Neuron (in vitro differentiated cells): ENCODE measurements around the gene STK10.

Experiments
- H2AFZ ChIP-seq: one replicate; pipeline ENCODE4 v1.6.1; 2013; ENCODE audit warnings: low read depth, mild to moderate bottlenecking, inconsistent platforms, low read length, moderate library complexity
- H3K27me3 ChIP-seq: one replicate; pipeline ENCODE4 v1.6.1; 2013; ENCODE audit warnings: low read length; ENCODE audit not compliant: insufficient read depth
- H3K36me3 ChIP-seq: one replicate; pipeline ENCODE4 v1.6.1; 2013; ENCODE audit warnings: low read length; ENCODE audit not compliant: insufficient read depth
- H3K4me1 ChIP-seq: one replicate; pipeline ENCODE4 v1.6.1; 2013; ENCODE audit warnings: low read length; ENCODE audit not compliant: insufficient read depth
- H3K4me3 ChIP-seq: 2 replicates; pipeline ENCODE4 v1.5.1; 2013; ENCODE audit warnings: mild to moderate bottlenecking, low read length, moderate library complexity
- H3K9me3 ChIP-seq: one replicate; pipeline ENCODE4 v1.6.1; 2013; ENCODE audit warnings: low read length

Gene STK10

DNA sequence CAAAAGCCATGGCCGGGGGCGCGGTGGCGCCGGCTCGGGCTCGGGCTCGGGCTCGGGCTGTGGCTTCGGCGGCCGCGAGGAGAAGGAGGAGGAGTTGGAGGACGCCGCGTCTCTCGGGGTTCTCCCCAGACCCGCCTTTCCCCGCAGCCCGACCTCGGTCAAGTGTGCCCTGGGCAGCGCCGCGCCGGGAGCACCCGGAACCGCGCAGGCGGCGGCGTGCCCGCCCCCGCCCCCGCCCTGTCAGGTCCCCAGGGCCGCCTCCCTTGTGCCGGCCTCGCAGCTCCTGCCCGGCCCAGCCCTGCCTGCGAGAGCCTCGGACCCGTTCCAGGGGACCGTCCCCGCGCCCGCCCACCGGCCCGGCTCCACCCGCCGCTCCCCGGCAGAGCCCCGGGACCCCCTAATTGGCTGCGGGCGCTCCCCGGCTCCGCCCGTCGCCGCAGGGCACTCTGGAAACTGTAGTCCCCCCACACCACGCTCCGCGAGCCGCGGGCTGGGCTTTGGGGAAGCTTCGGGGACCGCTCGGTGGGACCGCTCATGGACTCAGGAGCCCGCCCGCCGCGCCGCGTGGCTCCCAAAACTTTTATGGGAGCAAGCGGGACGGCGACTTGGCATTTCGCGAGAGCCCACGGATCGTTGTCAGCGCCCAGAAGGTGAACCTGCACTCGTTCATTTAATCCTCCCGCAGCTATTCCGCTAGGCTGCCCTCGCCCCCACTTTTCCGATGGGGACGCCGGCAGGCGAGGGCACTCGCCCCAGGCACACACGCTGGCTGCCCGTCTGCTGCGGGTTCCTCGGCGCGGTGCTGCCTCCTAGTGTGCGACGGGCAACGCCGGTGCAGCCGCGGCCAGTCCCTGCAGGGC is at the start of gene STK10:
STK10 (minus strand) TSS at position 192 of the 860 bp plus-strand sequence; CDS start at position 10, 182 bp downstream.
- H3K9me3 ChIP-seq: no peaks in the 10 kb centered on the region
- H3K27me3 ChIP-seq: no peaks in the 10 kb centered on the region
- no peaks in the 10 kb centered on the region for H3K36me3 ChIP-seq
- peak within 1 kb of the TSS; percentile 99 for H2AFZ ChIP-seq
- H3K4me1 ChIP-seq: peaks cover 10% of the 10 kb centered on the region
- H3K4me3 ChIP-seq: peak within 1 kb of the TSS; percentile 95

- no peak overlapping the region for H2AFZ ChIP-seq
- peaks cover 30% of the 10 kb centered on the region for H3K36me3 ChIP-seq
- no peaks in the 10 kb centered on the region for H3K27me3 ChIP-seq
- H3K4me3 ChIP-seq: no peak overlapping the region
- H3K9me3 ChIP-seq: no peaks in the 10 kb centered on the region
- H3K4me1 ChIP-seq: no peaks in the 10 kb centered on the region
Observed at GRCh38 chr5:172235827-172236736, 48.1 kb upstream of the STK10 start.

DNA sequence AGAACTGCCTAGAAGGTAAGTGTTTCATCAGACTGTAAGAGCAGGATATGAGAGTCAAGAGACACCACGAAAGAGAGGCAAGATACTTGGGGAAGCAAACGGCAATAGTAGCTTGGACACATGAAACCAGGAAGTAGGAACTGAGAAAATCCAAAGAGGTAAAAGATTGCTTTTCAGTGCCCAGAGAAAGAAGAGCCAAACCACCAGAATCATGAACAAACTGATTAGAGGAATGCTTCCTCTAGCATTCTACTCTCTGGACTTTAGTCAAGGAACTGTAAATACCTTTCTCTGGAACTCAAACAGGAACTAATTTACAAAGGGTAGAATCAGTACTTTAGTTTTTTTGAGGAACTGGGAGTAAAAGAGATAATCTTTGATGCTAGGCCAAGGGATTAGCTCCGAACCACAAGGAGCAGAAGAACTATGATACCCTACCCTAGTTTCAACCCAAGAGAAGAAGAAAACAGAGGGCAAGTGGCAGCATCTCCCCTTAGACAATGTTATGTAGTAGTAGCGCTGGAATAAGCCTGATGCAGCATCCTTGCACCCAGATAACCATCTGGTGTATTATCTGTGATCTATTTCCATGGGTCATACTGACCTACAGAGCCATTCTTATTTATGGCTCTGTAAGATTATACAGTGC is 47.2 kb upstream of the STK10 start:
- Histone ChIP-seq H3K4me1 (no peaks in the 10 kb centered on the region), H3K4me3 (no peak overlapping the region), H2AFZ (no peak overlapping the region), H3K9me3 (no peaks in the 10 kb centered on the region), H3K27me3 (no peaks in the 10 kb centered on the region), H3K36me3 (peaks cover 38% of the 10 kb centered on the region)

DNA sequence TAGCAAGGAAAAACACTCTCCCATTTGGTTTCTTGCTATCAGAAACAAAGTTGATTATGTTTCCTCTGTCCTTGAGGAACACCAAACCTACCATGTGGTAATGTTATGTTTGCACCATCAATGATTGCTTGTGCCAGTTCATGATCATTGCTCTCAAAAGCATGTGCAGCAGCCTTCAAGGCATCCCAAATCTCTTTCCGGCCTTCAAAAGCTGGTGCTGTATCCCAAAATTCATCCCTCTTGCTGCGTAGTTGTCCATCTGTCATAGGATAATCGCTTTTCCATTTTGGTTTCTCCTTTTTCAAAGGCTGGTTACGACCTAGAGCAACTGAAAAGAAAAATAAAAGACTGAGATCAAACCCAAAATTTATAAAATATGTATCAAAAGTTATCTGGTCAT is 46.0 kb upstream of the STK10 start:
- H3K4me3 ChIP-seq: no peak overlapping the region
- no peaks in the 10 kb centered on the region for H3K9me3 ChIP-seq
- no peaks in the 10 kb centered on the region for H3K4me1 ChIP-seq
- no peak overlapping the region for H2AFZ ChIP-seq
- no peaks in the 10 kb centered on the region for H3K27me3 ChIP-seq
- peaks cover 45% of the 10 kb centered on the region for H3K36me3 ChIP-seq

GRCh38 chr5:172229904-172230303 is 41.9 kb upstream of the STK10 start:
- H3K9me3 ChIP-seq: no peaks in the 10 kb centered on the region

DNA sequence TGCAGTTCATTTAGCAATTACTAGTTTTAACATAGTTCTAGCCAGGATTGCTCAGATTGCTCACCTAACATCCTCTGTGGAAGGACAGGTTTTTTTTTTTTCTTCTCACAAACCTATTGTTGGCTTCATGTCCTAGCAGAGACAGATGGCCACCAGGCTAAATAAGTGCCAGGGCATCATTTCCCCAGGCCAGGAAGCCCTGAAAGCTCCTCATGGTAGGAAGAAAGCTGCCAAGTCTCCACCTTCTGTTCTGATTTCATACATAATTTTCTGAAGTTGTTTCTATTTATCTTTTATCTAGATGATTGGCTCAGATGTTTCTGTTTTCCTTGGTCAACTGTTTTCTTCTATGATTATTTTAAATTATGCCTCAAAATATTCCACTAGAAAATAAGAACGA is 37.0 kb upstream of the STK10 start:
- Histone ChIP-seq H3K4me1 (no peaks in the 10 kb centered on the region), H3K9me3 (peaks cover 3% of the 10 kb centered on the region), H3K4me3 (no peak overlapping the region), H3K36me3 (peaks cover 57% of the 10 kb centered on the region), H3K27me3 (no peaks in the 10 kb centered on the region), H2AFZ (no peak overlapping the region)

More at GRCh38 chr5:172229904-172230303, 41.9 kb upstream of the STK10 start:
- Histone ChIP-seq H2AFZ (no peak overlapping the region), H3K4me1 (no peaks in the 10 kb centered on the region), H3K4me3 (no peak overlapping the region), H3K36me3 (peaks cover 65% of the 10 kb centered on the region), H3K27me3 (no peaks in the 10 kb centered on the region)

GRCh38 chr5:172223901-172224873 is 36.2 kb upstream of the STK10 start:
- no peaks in the 10 kb centered on the region for H3K4me1 ChIP-seq
- H3K27me3 ChIP-seq: no peaks in the 10 kb centered on the region
- no peak overlapping the region for H3K4me3 ChIP-seq
- H2AFZ ChIP-seq: no peak overlapping the region
- H3K9me3 ChIP-seq: peaks cover 6% of the 10 kb centered on the region
- H3K36me3 ChIP-seq: peaks cover 57% of the 10 kb centered on the region

GRCh38 chr5:172219296-172219695 is 31.3 kb upstream of the STK10 start:
- Histone ChIP-seq H2AFZ (no peak overlapping the region), H3K36me3 (peaks cover 71% of the 10 kb centered on the region), H3K4me1 (no peaks in the 10 kb centered on the region), H3K27me3 (no peaks in the 10 kb centered on the region), H3K4me3 (no peak overlapping the region), H3K9me3 (peaks cover 11% of the 10 kb centered on the region)

GRCh38 chr5:172216345-172216744 is 28.3 kb upstream of the STK10 start:
- no peaks in the 10 kb centered on the region for H3K4me1 ChIP-seq
- no peak overlapping the region for H2AFZ ChIP-seq
- H3K4me3 ChIP-seq: no peak overlapping the region
- H3K36me3 ChIP-seq: peaks cover 80% of the 10 kb centered on the region
- H3K27me3 ChIP-seq: no peaks in the 10 kb centered on the region
- H3K9me3 ChIP-seq: peaks cover 13% of the 10 kb centered on the region

DNA sequence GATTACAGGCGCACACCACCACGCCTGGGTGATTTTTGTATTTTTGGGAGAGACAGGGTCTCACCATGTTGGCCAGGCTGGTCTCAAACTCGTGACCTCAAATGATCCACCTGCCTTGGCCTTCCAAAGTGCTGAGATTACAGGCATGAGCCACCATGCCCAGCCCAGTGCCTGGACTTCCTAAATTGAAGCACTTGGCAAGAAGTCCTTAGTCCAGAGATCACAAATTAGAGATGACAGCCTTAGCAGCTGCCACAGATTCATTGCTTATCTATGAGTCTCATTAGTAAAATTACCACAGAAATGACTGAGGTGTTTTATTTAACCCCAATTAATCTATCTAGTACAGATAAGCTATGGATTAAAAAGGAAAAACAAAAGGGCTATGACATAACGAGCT is 25.1 kb upstream of the STK10 start:
- H3K4me1 ChIP-seq: no peaks in the 10 kb centered on the region
- H2AFZ ChIP-seq: no peak overlapping the region
- H3K27me3 ChIP-seq: no peaks in the 10 kb centered on the region
- H3K36me3 ChIP-seq: peaks cover 81% of the 10 kb centered on the region
- H3K9me3 ChIP-seq: peaks cover 7% of the 10 kb centered on the region
- no peak overlapping the region for H3K4me3 ChIP-seq

GRCh38 chr5:172211676-172212075 is 23.7 kb upstream of the STK10 start:
- H3K27me3 ChIP-seq: no peaks in the 10 kb centered on the region
- peaks cover 73% of the 10 kb centered on the region for H3K36me3 ChIP-seq
- H3K9me3 ChIP-seq: peaks cover 5% of the 10 kb centered on the region
- H2AFZ ChIP-seq: no peak overlapping the region
- no peaks in the 10 kb centered on the region for H3K4me1 ChIP-seq
- no peak overlapping the region for H3K4me3 ChIP-seq

DNA sequence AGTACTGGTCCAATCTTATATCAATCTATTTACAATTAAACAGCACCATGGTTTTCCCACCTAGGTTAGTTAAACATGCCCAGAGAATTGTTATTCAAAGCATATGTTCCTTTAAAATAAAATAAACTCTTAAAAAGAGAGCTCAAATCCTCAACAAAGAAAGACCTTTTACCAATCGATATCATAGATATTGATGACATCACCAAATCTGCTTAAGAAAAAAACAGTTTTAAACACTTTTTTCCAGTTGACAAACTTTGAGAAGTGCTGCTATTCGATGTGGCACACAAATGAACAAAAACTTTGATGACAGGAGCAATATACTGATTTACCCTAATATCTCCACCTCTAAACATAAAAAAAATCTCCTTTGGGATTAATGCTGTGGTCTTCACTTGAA is 21.7 kb upstream of the STK10 start:
- no peaks in the 10 kb centered on the region for H3K27me3 ChIP-seq
- H3K36me3 ChIP-seq: peaks cover 56% of the 10 kb centered on the region
- peaks cover 4% of the 10 kb centered on the region for H3K9me3 ChIP-seq
- no peaks in the 10 kb centered on the region for H3K4me1 ChIP-seq
- H2AFZ ChIP-seq: no peak overlapping the region
- no peak overlapping the region for H3K4me3 ChIP-seq
